K562 (cell line): ENCODE results near the gene CDC45. TPM values are rescaled to one million over a fixed set of nuclear protein-coding genes. Genes with fewer than 3 reads are reported as not detected.
A peak's percentile ranks its signal among the peaks of the same experiment; 100 is the strongest.

Experiments
- ARID4B ChIP-seq: sonication (generic); formaldehyde crosslinking; IDR thresholded peaks from 2 replicates; pipeline ENCODE4 v1.8.0; 2022; ENCODE audit warnings: mild to moderate bottlenecking, missing genetic modification reagents
- ATF1 ChIP-seq, 2 experiments: fragments of 450-650 bp in 1 of 2; IDR thresholded peaks; 2 replicates each; pipeline ENCODE4 v1.6.1; 2016; ENCODE audit warnings: missing compliant biosample characterization in 1 of 2, missing genetic modification characterization in 1 of 2
- ATF6 ChIP-seq: sonication (generic); formaldehyde crosslinking; IDR thresholded peaks from 2 replicates; pipeline ENCODE4 v1.4.0; 2020; ENCODE audit warnings: mild to moderate bottlenecking, missing genetic modification reagents
- BRF1 ChIP-seq: IDR thresholded peaks from 3 replicates; pipeline ENCODE4 v1.6.1; 2011; ENCODE audit warnings: borderline replicate concordance, mild to moderate bottlenecking; ENCODE audit not compliant: insufficient read length; ENCODE audit errors: extremely low read depth
- CREB3L1 ChIP-seq: fragments of 450-650 bp; IDR thresholded peaks from 2 replicates; pipeline ENCODE4 v1.6.1; 2014; ENCODE audit warnings: low read depth, mild to moderate bottlenecking, moderate library complexity, borderline replicate concordance
- ERF ChIP-seq: fragments of 450-650 bp; formaldehyde crosslinking; IDR thresholded peaks from 2 replicates; pipeline ENCODE4 v1.4.0; 2020; ENCODE audit warnings: mild to moderate bottlenecking, mixed read lengths
- GATAD2B ChIP-seq: fragments of 450-650 bp; IDR thresholded peaks from 2 replicates; pipeline ENCODE4 v1.6.1; 2017; ENCODE audit warnings: mild to moderate bottlenecking, borderline replicate concordance
- GTF2B ChIP-seq: IDR thresholded peaks from 2 replicates; pipeline ENCODE4 v1.6.1; 2011; ENCODE audit not compliant: insufficient read length; ENCODE audit errors: extremely low read depth
- KDM1A ChIP-seq, 2 experiments: fragments of 450-650 bp; IDR thresholded peaks; 2 replicates each; pipeline ENCODE4 v1.6.1; 2016; ENCODE audit warnings: mild to moderate bottlenecking in 2 of 2
- KLF16 ChIP-seq: IDR thresholded peaks from 2 replicates; pipeline ENCODE4 v1.6.1; 2016; ENCODE audit warnings: antibody characterized with exemption
- NONO ChIP-seq, 2 experiments: fragments of 200-400 bp in 1 of 2; fragments of 450-650 bp in 1 of 2; formaldehyde crosslinking in 1 of 2; IDR thresholded peaks; 2 replicates each; pipeline ENCODE4 v1.6.1; 2017; ENCODE audit warnings: low read depth in 2 of 2, mild to moderate bottlenecking in 2 of 2, moderate library complexity in 2 of 2, low read length in 1 of 2
- RBM17 ChIP-seq: fragments of 200-400 bp; formaldehyde crosslinking; IDR thresholded peaks from 2 replicates; pipeline ENCODE4 v1.6.1; 2017; ENCODE audit warnings: low read depth, mild to moderate bottlenecking, low read length, borderline replicate concordance
- SIN3A ChIP-seq, 2 experiments: fragments of 150-350 bp in 1 of 2; IDR thresholded peaks; 2 replicates each; pipeline ENCODE4 v1.6.1; 2011 to 2016; ENCODE audit warnings: borderline replicate concordance in 2 of 2, low read depth in 2 of 2, low read length in 2 of 2, mild to moderate bottlenecking in 2 of 2, moderate library complexity in 2 of 2; ENCODE audit not compliant: control insufficient read depth in 1 of 2
- TARDBP ChIP-seq: fragments of 450-650 bp; IDR thresholded peaks from 2 replicates; pipeline ENCODE4 v1.6.1; 2016
- VEZF1 ChIP-seq: fragments of 200-800 bp; sonication (Bioruptor generic); IDR thresholded peaks from 2 replicates; pipeline ENCODE4 v1.6.1; 2017; ENCODE audit warnings: missing genetic modification characterization, missing compliant biosample characterization
- ZKSCAN8 ChIP-seq: fragments of 200-800 bp; sonication (Bioruptor generic); IDR thresholded peaks from 2 replicates; pipeline ENCODE4 v1.6.1; 2016; ENCODE audit warnings: missing genetic modification characterization, missing compliant biosample characterization
- ZNF717 ChIP-seq: fragments of 250-450 bp; sonication (Bioruptor Pico); IDR thresholded peaks from 2 replicates; pipeline ENCODE4 v1.5.0; 2021
- polyA plus RNA-seq, 8 experiments: library from polyadenylated mRNA; depleted of rRNA in 4 of 8; stranded (reverse) in 5 of 8; unstranded in 3 of 8; fragments of >200 nt; fragmentation: Nextera tagmentation in 2 of 8; fragmentation: Illumina TruSeq in 1 of 8; extraction: Ambion mirVana in 2 of 8; extraction: Trizol in 1 of 8; gene quantifications; 2 replicates each; pipeline versions ENCODE4 v1.2.1 to v1.2.3, GENCODE V29; 2011 to 2014; ENCODE audit warnings: inconsistent platforms in 1 of 8, missing spikeins in 1 of 8
- total RNA-seq, 7 experiments: library from RNA; depleted of rRNA in 6 of 7; stranded (reverse); fragments of >200 nt in 6 of 7; fragmentation: Illumina TruSeq in 2 of 7; extraction: Trizol in 2 of 7; gene quantifications; 2 replicates each; pipeline versions ENCODE4 v1.2.1 to v1.2.3, GENCODE V29; 2011 to 2021; ENCODE audit warnings: low replicate concordance in 1 of 7

CDC45 gene
- total and polyA plus RNA-seq, 9 of the 15 experiments (the other 6 are each of a cell fraction or from before 2014, with no cell fraction given), result 251 to 580 (median 410) TPM

- TF ChIP-seq ATF6 (CRISPR knock-in tag), result no peak
- TF ChIP-seq KLF16, result peak; percentile 68; the same call in 1 of the 2 replicates
- TF ChIP-seq KDM1A (IDR thresholded peaks at IDR 0.05), result no peak
- TF ChIP-seq GTF2B, result no peak
- no peak for TF ChIP-seq TARDBP
- no peak for TF ChIP-seq GATAD2B
- no peak for TF ChIP-seq ZKSCAN8 (CRISPR knock-in tag)
- no peak for TF ChIP-seq NONO (IDR thresholded peaks at IDR 0.05; ENCODE audit: low read depth in 2 of 2, low read length in 1 of 2)
- no peak for TF ChIP-seq SIN3A (IDR thresholded peaks at IDR 0.05; ENCODE audit: borderline replicate concordance in 2 of 2, control insufficient read depth in 1 of 2, low read depth in 2 of 2, low read length in 2 of 2)
- 0 out of 2 replicates have a peak, but pooled peaks have one; percentile 14 for TF ChIP-seq ERF (CRISPR knock-in tag)
- TF ChIP-seq RBM17, result no peak
- peak; percentile 79; the same call in 1 of the 2 replicates for TF ChIP-seq VEZF1 (CRISPR knock-in tag)
- TF ChIP-seq CREB3L1, result peak; percentile 69
- TF ChIP-seq ZNF717 (CRISPR knock-in tag), result no peak
- TF ChIP-seq BRF1, result no peak
- TF ChIP-seq ARID4B, result no peak
- no peak for TF ChIP-seq ATF1 (CRISPR knock-in tag; IDR thresholded peaks at IDR 0.05)
- peak; percentile 82 for TF ChIP-seq ATF1 (tag; IDR thresholded peaks at IDR 0.05)
Observed at GRCh38 chr22:19497245-19497644, 17.5 kb downstream of the CDC45 start (continued).
